GM21423 (cell line): ENCODE data around the gene LPIN1.
A peak's percentile ranks its signal among the peaks of the same experiment; 100 is the strongest.

Experiments used
- ATAC-seq: cut with Tn5 transposase; IDR thresholded peaks from one replicate; pipeline ENCODE4 v1.9.1; 2021; ENCODE audit warnings: mild to moderate bottlenecking, moderate library complexity; ENCODE audit not compliant: unreplicated experiment

LPIN1 gene

DNA sequence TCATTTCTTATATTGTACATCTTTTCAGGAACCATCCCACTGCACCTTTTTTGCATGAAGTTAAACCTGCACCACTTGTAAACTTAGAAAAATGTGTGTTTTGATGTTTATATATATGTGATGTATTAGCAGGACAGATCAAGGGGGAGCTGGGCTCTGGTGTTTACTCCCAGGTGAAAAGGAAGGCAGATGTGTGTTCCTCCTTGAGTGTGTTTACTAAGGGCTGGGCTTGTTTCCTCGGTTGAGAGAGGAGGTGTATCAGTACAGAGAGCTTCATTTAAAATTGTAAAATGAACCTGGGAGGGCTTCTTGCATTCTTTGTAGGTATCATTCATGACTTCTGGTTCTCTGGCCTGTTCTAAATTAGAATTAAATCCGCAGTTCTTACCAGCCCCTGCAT, 14.8 kb downstream of the LPIN1 start:
- no peak for ATAC-seq

DNA sequence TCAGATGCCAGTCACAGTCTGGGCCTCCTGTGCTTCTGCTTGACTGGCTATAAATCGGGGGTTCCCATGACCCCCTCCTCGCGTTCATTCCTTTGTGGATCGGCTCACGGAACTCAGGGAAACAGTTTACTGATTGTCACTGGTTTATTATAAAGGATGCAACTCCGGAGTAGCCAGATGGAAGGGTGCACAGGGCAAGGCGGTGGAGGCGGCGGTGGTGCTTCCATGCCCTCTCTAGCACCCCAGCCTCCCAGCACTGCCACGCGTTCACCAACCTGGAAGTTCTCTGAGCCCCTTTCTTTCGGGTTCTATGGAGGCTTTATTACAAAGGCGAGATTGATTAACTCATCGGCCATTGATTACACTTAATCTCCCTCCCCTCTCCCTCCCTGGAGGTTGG, 15.6 kb downstream of the LPIN1 start:
- ATAC-seq, result no peak

DNA sequence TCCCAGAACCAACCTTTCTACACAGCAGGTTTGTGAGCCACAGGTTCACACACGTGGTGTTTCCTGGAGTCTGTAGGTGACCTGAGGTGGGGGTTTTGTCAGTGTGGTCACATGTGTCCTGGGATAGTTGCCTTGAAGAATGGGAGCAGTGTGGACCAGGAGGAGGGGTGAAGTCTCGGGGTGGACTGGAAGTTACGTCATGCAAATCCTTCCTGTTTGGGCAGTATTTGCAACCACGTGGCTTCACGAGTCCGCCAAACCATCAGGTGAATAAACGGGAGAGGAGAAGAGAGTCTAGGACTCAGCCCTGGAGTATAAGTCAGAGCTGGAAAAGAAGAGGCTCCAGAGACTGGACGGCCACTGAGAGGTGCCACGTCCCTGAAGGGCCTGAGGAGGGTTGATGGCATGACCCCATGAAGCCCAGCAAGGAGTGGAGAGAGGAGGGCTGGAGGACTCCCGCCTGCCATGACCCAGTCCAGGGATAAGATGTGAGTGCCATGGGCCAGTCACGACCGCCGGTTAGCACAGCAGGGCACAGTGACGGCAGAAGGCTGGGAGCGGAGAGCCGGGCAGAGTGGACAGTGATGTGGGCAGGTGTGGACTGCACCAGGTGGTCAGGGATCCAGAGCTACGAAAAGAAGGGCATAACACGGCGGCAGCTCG, 16.5 kb downstream of the LPIN1 start:
- no peak for ATAC-seq

DNA sequence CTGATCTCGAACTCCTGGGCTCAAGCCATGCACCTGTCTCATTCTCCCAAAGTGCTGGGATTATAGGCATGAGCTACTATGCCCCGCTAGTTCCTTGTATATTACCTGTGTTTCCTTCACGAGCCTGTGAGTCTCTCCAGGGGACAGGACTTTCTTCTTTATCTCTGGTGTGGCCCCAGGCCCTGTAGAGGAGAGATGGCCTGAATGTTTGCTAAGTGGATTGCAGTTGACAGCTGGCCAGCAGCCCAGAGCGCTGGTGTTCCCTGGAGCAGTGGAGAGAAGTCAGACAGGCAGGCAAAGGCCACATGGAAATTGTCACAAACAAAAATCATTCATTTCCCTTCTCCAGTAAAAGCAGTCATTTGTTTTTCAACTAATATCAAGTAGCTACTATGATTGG, 17.9 kb downstream of the LPIN1 start:
- no peak for ATAC-seq

DNA sequence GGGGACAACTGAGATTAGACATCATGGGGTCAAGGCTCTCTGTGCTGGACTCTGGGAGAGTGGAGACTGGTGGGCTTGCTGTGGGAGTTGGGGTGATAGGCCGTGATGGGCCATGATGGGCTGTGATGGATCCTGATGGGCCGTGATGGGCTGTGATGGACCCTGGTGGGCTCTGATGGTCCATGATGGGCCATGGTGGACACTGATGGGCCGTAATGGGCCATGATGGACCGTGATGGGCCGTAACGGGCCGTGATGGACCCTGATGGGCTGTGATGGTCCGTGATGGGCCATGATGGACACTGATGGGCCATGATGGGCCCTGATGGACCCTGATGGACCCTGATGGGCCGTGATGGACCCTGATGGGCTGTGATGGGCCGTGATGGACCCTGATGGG, 18.5 kb downstream of the LPIN1 start:
- ATAC-seq, result no peak

DNA sequence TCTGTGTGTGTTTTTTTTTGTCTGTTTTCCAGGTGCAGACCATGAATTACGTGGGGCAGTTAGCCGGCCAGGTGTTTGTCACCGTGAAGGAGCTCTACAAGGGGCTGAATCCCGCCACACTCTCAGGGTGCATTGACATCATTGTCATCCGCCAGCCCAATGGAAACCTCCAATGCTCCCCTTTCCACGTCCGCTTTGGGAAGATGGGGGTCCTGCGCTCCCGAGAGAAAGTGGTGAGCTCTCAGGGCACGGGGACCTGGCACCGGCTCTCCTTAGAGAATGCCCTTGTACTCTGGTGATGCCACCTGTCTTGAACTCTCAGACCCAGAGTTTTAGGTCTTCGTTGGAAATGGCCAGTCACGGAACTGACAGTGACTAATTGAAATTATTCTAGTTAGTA, 19.1 kb downstream of the LPIN1 start:
- ATAC-seq, result no peak

DNA sequence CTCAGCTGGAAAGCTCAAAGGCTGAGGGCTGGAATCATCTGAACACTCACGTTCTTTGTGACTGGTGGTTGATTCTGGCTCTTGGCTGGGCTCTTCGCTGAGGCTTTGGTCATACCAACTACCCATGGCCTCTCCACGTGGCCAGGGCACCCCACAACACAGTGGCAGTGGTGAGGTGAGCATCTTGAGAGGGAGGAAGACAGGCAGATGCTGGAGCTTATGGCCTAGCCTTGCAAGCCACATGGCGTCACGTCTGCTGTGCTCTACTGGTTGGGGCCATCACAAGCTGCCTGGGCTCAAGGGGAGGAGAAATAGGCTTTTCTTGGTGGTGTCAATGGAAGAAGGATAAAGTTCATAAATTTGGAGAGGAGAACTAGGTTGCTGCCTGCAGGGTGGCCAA, 19.6 kb downstream of the LPIN1 start:
- ATAC-seq, result no peak

DNA sequence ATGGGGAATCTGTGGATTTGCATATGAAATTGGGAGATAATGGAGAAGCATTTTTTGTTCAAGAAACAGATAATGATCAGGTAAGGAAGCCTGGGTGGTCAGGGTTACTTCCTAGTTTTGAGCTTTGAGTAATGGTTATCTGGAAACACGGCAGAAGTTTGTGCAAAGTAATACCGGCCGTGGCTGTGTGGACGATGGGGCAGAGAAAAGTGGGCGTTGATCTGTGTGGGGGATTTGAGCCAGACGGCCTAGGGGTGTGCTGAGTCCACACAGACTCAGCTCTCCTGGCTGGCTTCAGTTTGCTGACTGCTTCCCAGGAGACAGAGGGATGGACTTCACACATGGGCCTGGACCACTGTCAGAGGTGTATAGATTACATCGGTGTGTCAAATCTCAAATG, 21.3 kb downstream of the LPIN1 start:
- no peak for ATAC-seq

DNA sequence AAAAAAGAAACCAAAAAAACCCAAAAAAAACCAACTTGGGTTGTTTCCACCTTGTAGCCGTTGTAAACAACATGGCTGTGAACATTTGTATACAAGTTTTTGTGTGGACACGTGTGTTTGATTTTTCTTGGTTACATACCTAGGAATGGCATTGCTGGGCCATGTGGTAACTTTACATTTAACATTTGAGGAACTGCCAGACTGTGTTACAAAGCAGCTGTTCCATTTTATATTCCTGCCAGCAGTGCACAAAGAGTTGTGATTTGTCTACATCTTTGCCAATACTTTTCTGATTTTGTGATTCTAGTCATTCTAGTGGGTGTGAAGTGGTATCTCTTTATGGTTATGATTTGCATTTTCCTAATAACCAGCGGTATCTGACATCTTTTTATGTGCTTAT, 22.5 kb downstream of the LPIN1 start:
- ATAC-seq, result no peak

DNA sequence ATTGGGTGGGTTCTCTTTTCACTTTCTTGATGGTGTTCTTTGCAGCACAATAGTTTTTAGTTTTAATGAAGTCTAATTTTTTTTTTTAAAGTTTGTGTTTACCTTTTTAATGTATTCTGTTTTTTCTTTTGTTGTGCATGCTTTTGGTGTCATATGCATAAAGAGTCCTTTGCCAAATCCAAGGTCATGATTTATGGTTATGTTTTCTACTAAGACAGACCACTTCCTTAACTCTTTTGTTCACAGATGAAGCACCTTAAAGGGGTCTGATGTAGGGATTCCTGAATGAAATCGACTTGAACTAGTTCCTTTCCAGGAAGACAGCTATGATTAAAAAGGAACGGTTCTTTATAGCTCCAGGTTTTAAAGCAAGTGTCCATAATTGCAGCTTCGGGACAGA, 23.1 kb downstream of the LPIN1 start:
- ATAC-seq, result no peak

DNA sequence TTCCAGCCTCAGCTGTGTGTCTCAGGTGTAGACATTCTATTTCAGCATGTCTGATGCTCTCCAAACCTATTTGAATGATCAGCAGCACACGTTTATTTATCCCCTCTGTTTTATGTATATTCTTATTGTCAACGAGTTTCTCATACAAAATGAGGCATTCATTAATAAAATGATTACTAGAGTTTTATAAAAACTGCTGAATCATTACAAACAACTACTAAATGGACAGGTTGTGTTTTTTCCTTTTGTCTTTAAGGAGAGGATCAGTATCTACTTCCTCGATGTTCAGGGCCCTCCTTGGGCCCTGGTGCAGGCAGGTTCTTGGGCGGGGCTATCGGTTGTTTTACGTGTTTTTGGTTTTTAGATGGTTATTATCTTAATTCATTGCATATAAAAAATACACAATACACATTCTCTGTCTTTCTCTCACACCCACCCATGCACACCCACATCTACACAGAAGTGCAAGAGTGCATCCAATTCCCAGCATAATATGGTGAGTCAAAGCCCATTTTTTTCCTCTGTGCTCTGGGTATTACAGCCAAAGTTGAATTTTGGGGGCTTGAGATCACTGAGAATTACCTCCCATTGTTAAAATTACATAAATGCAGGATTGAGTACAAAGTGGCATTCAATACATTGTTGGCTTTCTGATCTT, 24.2 kb downstream of the LPIN1 start:
- ATAC-seq, result no peak

DNA sequence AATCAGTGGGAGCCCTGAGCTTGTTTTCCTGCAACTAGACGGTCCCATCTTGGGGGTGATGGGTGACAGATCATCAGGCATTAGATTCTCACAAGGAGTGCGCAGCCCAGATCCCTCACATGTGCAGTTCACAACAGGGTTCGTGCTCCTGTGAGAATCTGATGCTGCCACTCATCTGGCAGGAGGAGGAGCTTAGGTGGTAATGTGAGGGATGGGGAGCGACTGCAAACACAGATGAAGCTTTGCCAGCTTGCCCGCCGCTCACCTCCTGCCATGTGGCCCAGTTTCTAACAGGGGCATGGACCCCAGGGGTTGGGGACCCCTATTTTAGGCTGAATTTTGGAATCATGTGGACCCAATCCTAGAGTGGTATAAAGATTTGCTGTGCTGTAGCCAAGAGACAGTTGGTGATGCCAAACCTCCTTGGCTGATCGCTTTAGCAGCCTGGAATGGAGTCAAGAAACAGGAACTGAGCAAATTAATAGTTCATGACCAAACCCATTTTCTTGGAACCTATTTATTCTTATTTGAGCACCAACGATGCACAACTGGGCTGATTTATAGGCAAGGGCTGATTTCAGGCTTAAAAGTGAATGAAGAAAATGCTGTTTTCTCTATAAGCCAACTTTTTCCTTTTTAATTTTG, 25.7 kb downstream of the LPIN1 start:
- no peak for ATAC-seq

DNA sequence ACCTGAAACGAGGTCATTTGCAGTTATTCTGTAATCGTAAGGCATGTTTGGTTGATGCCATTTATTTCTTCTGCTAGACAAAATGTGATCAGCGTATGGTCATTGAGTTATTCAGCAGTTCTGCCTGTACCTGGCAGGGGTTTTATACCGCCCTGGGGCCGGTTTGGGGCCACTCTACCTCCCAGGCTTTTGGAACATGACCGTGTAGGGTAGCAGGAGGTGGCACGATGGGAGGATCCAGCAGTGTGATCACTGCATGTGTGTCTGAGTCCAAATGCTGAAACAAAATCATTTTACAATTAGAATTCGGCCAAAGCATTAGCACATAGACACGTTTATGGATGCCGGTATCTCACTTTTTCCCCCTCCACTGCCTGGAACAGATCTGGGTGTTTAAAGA, 26.7 kb downstream of the LPIN1 start:
- no peak for ATAC-seq

DNA sequence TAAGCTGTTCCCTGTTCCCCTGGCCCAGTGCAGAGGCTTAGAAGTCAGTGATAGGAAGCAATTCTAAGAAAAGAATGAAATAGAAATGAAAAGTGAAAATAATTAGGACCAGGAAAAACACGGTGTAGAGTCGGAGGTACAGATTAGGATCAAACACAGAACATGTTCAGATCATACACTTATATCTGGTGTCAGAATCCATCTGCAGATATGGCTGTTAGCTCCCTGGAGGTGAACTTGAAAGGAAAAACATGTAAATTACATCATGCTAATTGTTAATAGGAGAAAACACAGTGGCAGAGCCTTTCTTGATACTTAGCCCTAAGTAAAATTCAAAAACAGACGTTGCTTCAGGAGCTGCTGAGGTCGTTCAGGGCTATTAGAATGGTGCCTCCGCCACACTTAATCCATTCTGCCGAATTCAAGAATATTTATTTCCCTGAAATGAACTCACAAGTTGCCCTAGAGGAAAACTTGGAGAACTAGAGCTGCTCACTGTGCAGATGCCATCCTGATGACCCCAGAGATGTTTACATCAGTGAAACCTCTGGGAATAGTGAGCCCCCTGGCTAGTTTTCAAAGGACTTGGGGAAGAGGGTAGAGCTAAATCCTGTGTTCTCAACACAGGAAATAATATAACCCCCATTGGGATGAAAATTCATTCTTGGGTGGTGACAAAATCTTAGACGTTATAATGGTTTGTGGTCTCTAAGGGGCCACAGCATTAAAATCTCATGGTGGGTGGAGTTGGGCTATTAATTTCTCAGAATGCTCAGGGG, 27.5 kb downstream of the LPIN1 start:
- ATAC-seq, result no peak

DNA sequence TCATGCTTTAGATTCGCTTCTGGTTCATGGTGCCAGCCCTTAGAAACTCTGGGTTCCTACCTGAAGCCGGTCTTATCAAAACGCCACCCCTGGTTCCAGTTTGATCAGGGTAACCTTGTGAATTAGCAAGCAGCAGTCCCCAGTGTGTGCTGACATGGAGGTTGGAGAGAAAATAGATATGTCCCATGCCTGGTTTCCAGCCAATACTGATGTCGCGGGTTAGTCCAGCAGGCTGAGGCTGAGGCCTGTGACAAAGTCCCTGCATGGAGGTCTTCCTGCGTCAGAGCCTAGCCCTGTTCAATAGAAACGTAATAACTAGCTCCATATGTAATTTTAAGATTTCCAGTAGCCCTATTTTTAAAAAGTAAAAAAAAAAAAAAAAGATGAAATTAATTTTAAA, 28.2 kb downstream of the LPIN1 start:
- no peak for ATAC-seq

DNA sequence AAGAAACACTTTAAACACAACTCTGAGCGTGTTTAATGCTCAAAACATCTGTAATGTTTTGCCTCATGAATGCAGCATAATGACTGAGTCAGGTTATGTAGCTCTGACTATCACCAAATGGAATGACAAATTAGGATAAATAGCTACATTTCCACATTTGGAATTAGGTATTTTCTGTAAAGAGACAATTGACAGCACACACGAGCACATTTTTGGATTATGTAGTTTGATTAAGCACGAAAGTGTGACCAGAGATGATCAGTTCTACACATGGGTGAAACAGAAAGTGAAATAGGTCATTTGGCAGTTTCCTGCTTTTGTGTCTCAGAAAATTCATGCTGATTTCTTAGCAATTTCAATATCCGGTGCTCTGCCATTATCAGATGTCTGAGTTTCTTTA, 29.0 kb downstream of the LPIN1 start:
- peak; percentile 91 for ATAC-seq

DNA sequence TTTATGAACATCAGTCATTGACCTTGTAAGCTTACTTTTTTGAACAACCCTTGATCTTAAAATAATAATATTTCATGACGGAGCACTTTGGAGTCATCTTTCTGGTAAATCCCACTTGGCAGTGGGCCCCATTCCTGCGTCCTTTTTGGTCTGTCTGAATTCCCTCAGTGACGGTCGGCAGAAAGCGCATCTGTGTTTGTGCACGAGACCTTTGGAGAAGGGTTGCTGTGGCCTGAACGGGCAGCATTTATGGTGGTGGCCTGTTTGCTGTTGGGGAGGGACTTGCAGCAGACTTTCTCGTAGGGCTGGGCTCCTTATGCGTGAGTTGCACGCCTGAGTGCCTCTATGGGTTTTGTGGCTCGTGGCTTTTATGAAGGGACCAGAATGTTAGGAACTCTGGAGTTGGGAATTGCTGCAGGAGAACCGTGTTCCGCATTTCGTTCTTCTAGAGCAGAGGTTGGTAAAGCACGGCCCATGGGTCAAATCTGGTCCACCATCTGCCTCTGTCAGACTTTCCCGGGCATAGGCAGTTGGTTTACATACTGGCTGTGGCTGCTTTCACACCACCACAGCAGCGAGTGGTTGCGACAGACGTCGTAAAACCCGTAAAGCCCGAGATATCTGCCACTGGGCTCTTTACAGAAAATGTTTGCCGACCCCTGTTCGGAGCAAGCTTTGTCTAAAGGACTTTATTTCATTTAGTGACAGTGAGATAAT, 30.8 kb downstream of the LPIN1 start:
- no peak for ATAC-seq

DNA sequence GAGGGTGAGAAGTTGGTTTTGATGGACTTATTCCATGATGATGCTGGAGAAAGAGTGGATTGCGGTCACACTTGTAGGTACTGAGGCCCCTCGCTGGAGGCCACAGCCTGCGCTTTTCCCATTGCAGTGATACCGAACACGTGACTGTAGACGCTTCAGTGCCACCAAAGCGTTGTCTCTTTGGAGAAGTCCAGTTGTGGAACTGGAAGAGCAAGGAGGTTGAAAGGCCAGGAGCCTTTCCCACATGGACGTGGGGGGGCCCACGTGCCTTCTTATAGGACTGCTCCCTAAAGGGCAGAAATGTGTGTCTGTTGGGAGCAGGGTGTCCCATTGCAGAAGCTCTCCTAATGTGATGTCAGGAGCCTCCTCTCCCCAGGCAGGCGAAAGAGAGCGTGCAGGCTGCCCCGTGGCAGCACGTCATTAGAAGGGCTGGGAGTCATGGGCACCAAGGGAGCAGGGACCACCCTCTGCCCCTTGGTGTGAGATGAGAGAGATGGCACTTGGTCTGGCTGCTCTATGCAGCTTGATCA, 31.5 kb downstream of the LPIN1 start:
- ATAC-seq, result no peak

DNA sequence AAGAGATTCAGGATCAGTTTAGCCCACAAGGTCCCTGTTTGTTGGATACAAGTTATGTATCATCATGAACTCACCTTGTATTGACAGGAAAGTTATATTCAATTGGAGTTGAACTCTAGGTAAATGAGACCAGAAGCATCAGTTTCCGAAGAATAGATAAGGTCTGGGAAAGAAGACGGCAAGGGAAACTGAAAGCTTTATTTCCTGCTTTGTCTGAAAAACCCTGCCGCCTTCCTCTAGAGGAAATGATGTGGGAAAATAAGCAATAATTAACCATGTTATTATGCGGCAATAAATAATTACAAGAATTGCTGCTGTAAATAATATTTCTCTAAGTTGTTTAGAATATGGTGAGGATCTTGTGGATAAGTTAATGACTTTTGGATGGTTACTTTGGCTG, 32.0 kb downstream of the LPIN1 start:
- no peak for ATAC-seq

DNA sequence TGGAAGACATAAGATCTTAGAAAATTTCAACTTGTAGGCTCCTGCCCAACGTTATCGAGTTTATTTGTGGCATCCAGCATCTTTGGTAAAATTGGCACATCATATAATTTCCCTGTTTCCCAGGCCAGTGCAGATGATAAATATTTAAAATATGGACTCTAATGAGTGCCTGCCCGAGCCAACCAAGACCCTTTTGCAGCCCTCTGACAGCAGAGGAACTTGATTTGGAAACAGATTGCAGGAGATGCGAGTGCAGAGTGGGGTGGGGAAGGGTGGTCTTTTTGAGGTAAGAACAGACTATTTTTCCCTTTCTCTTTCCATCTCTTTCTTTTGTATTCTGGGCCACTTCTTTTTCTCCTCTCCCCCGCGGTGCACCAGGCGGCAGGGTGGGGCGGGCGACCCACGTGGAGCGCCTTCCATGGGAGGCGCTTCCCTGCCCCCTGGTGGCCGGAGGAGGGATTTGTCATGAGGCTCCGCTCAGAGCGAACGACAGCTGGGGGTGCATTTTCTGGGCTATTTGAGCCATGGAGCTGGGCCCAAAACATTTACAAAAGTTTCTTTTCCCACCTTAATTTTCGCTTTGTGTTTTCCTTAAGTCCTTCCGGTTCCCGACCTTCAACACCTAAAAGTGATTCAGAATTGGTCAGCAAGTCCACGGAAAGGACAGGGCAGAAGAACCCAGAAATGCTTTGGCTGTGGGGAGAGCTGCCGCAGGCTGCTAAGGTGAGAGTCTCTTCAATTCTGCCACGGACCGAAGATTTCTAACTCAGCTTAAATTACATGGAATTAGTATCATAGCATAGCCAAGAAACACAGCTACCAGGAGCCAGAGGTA, 32.7 kb downstream of the LPIN1 start:
- ATAC-seq, result peak; percentile 75
